GM04504 (cell line): ENCODE results near the gene MSMO1.

Experiments used
- DNase-seq: peaks from one replicate; pipeline ENCODE4 v3.0.0-alpha.2; 2012; ENCODE audit warnings: low read depth

The MSMO1 gene

GRCh38 chr4:165360985-165361670 is 33.7 kb downstream of the MSMO1 start:
- no peak for DNase-seq

- no peak for DNase-seq
Observed at GRCh38 chr4:165361810-165362209, 34.3 kb downstream of the MSMO1 start.

- DNase-seq, result no peak
Observed at GRCh38 chr4:165364452-165365080, 37.1 kb downstream of the MSMO1 start.

GRCh38 chr4:165367040-165367439 is 39.6 kb downstream of the MSMO1 start:
- no peak for DNase-seq

GRCh38 chr4:165368114-165368513 is 40.6 kb downstream of the MSMO1 start:
- DNase-seq, result no peak

- DNase-seq, result no peak
Observed at GRCh38 chr4:165368567-165368966, 41.1 kb downstream of the MSMO1 start.

- DNase-seq, result no peak
Observed at GRCh38 chr4:165369522-165369921, 42.1 kb downstream of the MSMO1 start.

- no peak for DNase-seq
Observed at GRCh38 chr4:165370530-165370929, 43.1 kb downstream of the MSMO1 start.

- no peak for DNase-seq
Observed at GRCh38 chr4:165375465-165375864, 48.0 kb downstream of the MSMO1 start.

GRCh38 chr4:165378398-165378744 is 50.9 kb downstream of the MSMO1 start:
- DNase-seq, result no peak

GRCh38 chr4:165378745-165379677 is 51.5 kb downstream of the MSMO1 start, which contains the start of gene CPE:
Gene CPE, plus strand, starts transcription at chr4:165379008. Its CDS starts 214 bp downstream, at chr4:165379222.
- no peak for DNase-seq

GRCh38 chr4:165379678-165380064 is 52.2 kb downstream of the MSMO1 start:
- no peak for DNase-seq

GRCh38 chr4:165380805-165381204 is 53.3 kb downstream of the MSMO1 start:
- no peak for DNase-seq

GRCh38 chr4:165381821-165382373 is 54.4 kb downstream of the MSMO1 start:
- no peak for DNase-seq

- no peak for DNase-seq
Observed at GRCh38 chr4:165382640-165383039, 55.2 kb downstream of the MSMO1 start.

GRCh38 chr4:165383591-165384073 is 56.2 kb downstream of the MSMO1 start:
- DNase-seq, result no peak

- DNase-seq, result no peak
Observed at GRCh38 chr4:165384186-165384585, 56.7 kb downstream of the MSMO1 start.

- no peak for DNase-seq
Observed at GRCh38 chr4:165384598-165384997, 57.1 kb downstream of the MSMO1 start.

GRCh38 chr4:165385126-165385525 is 57.7 kb downstream of the MSMO1 start:
- DNase-seq, result no peak

- DNase-seq, result no peak
Observed at GRCh38 chr4:165386328-165386727, 58.9 kb downstream of the MSMO1 start.

GRCh38 chr4:165388756-165389155 is 61.3 kb downstream of the MSMO1 start:
- DNase-seq, result no peak
